NCI-H526 (cell line): ENCODE results near the gene AVL9.
"Not testable (repeated sequence)": the region's sequence is repeated elsewhere in the genome, so short reads cannot be mapped to it uniquely, and the experiment has no call there.

Experiments used
- DNase-seq, 2 experiments: peaks; one replicate each; lab custom pipeline; 2025; lab: John Stamatoyannopoulos, UW

The AVL9 gene

DNA sequence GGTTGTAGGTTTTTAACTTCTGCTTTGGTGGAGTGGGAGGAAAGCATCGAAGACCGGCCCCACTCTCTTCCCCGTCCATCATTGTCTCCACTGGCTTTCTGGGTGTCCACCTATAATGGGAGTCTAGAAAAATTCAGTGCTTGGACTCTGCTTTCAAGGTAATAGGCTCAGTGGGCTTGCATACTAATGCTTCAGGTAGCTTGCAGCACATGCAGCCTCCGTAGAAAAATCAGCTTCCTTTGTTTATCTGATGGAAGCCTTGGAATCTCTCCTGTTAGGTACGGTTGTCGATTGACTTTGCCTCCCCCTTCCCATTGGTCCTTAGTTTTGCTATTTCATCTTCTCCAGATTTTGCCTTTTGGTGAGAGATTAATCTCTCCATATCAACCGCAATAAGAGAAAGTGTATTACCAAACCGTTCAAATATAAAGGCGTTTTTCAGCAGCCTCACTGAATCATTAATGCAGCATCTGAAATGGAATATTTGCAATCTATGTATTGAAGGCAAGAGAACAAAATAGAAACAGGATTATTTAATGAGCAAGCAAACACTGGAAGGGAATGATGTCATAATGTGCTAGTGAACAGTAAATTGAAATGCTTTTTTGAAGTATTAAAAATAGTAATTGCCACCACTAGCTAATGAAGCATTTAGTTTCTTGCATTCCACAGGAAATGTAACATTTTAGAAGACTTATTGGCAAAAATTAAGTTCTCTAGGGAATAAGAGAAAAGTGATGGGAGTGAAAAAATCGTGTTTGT, 944 bp downstream of the AVL9 start:
- no peak for DNase-seq

DNA sequence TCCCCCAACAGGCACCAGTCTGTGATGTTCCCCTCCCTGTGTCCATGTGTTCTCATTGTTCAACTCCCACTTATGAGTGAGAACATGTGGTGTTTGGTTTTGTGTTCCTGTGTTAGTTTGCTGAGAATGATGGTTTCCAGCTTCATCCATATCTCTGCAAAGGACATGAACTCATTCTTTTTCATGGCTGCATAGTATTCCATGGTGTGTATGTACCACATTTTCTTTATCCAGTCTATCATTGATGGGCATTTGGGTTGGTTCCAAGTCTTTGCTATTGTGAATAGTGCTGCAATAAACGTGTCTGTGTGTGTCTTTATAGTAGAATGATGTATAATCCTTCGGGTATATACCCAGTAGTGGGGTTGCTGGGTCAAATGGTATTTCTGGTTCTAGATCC, 4.5 kb downstream of the AVL9 start:
- DNase-seq, result not testable (repeated sequence)

DNA sequence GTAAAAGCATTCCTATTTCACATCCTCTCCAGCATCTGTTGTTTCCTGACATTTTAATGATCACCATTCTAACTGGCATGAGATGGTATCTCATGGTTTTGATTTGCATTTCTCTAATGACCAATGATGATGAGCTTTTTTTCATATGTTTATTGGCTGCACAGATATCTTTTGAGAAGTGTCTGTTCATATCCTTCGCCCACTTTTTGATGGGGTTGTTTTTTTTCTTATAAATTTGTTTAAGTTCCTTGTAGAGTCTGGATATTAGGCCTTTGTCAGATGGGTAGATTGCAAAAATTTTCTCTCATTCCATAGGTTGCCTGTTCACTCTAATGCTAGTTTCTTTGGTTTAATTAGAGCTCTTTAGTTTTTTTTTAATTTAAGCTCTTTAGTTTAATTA, 4.9 kb downstream of the AVL9 start:
- not testable (repeated sequence) for DNase-seq

DNA sequence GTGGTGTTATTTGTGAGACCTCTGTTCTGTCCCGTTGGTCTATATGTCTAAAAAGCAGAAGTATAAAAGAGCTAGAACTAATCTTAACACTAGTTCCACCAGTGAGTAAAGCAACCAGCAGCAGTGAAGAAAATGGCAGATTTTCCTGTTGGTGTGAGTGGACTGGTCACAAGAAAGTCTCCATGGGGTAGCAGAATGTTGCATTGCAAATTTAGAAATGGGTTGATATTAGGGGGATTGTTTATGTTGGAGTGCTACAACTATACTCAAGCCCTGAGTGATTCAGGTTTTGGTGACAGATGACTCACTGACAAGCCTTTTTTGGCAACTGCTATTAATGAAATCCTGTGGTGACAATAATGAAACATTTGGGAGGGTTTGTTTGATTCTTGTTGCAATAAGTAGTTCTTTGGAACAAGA, 5.6 kb downstream of the AVL9 start:
- DNase-seq, result no peak

DNA sequence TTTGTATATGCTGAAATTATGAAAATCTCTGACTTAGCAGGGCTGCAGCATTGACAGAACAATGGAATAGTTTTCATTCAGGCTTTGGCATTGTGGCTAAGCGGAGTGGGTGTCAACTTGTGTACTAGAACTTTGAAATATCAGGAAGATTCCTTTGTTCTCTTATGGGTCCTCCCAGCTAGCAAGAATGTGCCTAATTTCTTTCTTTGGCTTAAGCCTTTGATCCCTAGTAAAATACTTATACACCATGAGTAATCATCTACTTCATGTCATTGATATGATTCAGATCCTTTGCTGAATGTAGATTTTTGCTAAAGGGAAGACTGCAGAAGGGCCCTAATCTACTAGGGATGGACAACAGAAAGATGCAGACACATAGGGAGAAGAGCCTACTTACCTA, 6.2 kb downstream of the AVL9 start:
- no peak for DNase-seq

DNA sequence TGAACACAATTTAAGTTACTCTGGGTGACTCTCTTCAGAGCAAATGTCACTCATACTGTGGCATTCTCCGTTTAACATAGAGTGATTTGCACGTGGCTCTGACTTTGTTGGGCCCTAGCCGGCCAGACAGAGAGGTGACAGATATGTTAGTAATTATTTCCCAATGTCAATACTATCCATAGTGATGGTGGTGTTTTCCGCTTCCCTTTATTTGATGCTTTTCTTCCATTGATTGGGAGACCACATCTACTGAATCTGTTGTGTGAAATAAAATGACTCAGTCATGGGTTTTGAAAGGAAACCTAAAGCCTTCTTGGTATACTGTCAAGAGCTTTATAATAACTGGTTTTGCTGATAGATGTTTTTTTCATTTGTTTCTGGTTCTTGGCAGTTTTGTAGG, 7.4 kb downstream of the AVL9 start:
- DNase-seq, result no peak

DNA sequence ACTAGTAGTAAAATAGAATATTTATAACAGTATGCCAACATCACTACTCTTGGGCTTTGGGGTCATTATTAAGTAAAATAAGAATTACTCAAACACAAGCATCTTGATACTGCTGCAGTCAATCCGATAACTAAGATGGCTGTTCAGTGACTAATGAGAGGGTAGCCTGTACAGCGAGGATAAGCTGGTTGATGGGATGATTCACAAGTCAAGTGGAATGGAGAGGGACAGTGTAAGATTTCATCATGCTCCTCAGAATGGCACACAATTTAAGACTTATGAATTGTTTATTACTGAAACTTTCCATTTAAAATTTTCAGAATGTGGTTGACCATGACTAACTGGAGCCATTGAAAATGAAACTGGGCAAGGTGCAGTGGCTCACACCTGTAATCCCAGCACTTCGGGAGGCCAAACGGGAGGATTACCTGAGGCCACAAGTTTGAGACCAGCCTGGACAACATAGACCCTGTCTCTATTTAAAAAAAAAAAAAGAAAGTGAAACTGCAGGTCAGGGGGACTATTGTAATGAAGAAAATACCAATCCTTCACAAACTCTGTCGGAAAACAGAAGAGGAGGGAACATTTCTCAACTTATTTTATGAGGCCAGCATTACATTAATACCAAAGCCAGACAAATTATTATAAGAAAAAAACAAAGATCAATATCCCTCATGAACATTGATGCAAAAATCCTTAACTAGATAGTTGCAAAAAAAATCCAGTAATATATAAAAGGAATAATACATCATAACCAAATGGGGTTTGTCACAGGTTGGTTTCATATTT, 11.2 kb downstream of the AVL9 start:
- DNase-seq, result no peak

DNA sequence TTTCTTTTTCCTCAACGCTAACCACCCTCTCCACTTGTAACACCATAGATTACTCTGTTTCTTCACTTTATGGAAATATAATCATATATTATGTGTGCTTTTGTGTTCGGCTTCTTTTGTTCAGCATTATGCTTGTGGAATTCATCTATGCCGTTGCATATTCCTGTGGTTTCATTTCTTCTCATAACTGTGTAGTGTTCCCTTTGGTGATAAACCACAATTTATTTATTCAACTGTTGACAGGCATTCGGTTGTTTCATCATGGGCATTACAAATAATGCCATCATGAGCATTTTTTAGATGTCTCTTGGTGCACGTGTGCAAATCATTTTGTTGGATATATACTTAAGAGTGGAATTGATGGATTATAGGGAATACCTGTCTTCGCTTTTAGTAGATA, 12.1 kb downstream of the AVL9 start:
- no peak for DNase-seq

DNA sequence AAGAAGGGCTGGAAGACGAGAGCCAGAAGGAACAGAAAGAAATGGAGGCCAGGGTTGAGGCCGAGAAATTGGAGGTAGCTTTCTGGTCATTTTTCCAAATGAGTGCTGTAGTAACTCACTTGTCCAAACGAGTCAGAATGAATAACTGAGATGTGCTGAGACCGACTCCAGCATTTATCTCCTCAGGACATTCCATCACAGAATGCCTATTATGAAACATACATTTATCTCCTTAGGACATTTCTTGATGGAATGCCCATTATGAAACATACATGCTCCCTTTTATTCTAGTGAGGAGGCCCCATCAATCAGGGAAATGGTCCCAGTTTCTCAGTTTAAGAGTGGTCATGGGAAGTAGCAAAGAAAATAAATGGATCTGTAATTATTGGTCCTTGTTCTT, 16.5 kb downstream of the AVL9 start:
- DNase-seq, result no peak

DNA sequence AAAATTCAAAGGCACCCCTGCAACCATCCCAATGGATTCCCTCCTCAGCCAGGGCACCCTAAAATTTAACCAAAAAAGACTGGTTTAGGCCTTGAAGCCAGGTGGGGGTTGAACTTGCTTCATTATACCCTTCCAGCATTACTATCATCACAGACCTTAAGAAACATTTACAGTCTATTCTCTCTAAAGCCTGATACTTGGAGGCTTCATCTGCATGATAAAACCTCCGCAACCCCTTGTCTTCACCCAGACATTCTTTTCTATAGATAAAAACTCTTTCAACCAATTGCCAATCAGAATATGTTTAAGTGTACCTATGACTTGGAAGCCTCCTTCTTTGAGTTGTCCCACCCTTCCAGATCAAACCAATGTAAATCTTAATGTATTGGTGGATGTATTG, 17.9 kb downstream of the AVL9 start:
- no peak for DNase-seq

DNA sequence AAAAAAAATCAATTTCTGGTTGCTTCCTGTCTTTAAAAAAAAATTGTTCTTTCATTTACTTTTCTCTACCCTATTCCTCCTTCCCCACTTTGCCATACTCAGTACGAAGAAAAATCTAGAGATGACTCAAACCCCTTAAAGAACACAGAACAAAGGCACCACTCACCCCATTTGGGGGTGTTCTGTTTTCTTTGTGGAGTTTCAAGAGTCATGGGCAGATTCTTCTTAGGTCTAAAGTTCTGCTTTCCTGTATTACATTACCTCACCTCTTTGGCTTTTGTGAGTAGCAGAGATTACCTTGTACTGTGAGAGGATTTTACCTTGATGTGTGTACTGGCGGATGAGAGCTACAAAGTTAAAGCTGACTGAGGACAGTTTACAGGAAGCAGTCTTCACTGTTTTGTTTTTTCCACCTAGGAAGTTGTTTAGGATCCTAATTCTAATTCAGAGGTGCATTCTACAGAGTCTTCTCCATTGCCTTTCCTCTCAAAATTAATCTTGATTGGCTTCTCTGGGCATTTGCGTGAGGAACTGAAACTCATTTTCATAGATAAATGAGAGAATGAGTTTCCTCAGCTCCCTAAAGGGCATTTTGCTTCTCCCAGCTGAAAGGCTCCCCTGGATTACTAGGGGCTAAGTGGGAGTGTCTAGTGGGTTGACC, 20.7 kb downstream of the AVL9 start:
- DNase-seq, result no peak

DNA sequence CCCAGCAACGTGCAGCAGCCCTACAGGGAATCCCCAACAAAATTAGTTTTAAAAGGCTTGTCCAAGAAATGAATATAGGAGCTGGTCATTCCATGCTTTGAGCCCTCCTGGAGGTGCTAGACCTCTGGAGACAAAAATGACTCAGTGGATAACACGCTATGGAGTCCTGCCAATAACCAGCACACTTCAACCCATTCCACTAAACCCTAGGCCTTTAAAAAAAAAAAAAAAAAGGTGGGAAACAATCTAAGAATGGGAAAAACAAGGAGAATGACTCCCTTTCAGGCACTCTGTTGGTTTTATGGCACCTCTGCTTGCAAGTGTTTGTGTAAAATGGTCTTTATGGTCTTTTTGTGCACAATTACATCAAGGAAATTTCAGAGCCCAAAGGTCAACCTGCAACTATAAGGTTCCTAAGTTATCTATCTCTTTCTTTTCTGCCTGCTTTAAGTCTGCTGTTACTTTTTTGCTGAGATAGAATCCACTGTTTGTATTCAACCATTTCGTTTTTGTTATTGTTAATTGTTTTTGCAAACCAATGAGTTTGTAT, 21.3 kb downstream of the AVL9 start:
- no peak for DNase-seq

DNA sequence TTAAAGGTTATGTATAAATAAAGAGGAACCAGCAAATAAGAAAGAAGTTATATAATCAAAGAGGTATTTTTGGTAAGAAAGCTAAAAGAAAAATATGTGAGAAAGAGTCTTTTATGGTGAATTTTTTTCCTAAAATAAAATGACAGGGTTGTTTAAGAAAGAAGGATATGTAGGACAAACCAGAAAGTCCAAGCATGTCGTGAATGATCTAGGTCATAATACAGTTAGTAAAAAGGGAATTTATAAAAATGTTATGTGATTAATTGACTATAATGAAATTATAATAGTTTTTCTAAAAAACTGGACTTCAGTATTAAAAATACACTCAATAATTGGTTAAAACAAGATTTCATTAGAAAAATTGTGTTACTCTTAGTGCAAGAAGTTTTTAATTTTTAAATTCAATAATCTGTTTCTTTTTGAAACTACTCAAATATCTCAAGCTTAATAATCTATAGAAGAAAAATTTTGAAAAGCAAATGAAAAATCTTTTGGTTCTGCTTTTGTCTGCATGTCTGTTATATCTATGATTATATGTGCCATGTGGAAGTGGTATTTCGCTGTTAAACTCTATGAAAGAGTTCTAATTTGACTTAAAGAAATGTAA, 23.3 kb downstream of the AVL9 start:
- DNase-seq, result peak; percentile 18 to 43

DNA sequence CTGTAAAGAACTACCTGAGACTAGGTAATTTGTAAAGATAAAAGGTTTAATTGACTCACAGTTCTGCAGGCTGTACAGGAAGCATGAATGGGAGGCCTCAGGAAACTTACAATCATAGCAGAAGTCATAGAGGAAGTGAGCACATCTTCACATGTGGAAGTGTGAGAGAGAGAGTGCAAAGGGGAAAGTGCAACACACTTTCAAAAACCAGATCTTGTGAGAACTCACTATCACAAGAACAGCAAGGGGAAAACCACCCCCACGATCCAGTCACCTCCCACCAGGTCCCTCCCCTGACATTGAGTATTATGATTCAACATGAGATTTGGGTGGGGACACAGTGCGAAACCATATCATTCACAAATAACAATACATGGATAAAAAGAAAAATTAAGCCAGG, 24.5 kb downstream of the AVL9 start:
- DNase-seq, result no peak

DNA sequence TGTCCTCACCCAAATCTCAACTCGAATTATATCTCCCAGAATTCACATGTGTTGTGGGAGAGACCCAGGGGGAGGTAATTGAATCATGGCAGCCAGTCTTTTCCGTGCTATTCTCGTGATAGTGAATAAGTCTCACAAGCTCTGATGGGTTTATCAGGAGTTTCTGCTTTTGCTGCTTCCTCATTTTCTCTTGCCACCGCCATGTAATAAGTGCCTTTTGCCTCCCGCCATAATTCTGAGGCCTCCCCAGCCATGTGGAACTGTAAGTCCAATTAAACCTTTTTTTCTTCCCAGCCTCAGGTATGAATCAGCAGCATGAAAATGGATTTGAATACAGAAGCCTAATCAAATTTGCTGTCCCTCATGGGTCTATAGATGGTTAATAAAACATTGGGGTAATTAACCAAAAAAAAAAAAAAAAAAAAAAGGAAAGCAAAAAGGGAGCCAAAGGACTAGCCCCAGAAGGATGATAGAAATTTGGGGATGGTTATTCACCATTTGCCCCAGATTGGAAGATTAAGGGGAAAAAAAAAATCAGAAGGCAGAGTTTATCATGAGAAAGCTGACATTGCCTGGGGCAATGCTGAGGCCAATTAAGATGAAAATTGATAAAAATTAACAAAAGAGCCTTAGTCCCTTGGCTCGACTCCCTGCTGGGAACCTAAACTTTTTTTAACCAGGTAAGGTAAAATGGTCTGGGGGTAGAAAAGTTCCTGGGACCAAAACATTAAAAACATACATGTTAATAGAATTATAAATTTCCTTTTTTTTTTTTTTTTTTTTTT, 27.6 kb downstream of the AVL9 start:
- no peak for DNase-seq

DNA sequence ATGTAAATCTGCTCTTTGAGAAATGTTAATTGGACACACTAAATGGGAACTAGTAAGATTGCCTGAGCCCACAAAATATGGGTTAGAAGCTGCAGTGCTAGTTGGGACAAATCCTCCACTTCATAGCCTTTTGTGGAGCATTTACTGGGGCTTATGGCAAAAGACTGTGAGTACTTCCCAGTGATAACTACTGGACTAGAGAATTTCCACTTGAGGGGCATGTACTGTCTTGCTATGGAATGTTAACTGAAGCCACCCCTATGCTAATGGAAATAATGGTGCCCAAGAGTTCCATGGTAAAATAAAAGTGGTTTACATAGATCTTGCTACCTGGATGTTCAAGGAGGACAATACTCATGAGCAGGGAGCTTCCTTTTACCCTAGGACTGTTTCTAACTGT, 29.3 kb downstream of the AVL9 start:
- no peak for DNase-seq

DNA sequence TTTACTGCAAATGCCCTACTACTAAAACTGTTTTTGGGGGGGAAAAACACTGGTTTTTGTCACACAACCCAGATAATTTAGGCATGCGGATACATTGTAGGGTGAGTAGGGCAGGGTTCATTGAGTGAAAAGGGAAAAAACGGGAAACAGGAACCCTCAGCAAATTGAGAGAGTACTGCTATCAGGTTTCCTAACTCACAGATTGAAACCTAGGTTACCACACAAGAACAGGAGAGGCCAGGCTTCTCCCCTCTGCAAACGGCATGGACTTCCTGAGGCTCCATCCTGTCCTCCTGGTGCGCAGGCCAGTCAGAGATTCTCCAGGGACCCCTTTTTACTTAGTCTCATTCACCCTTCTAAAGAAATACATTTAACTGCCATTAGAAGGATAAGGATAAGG, 30.6 kb downstream of the AVL9 start:
- no peak for DNase-seq

DNA sequence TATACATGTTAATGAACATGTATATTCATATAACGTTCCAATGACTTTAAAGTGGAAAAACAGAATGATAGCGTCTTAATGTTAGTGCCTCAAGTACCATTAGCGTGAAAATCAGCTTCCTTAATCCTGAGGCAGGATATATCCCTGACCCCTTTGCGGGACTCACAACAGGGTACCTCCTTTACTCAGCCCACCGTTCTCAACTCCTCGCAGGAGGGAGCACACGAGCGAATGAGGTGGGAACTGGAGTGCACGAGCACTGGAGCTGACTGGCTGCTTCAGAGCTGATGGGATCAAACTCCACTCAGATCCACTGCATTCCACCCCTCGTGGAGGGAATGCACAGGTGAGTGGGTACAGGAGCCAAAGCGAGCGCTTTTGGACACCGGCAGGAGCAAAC, 36.1 kb downstream of the AVL9 start:
- no peak for DNase-seq

DNA sequence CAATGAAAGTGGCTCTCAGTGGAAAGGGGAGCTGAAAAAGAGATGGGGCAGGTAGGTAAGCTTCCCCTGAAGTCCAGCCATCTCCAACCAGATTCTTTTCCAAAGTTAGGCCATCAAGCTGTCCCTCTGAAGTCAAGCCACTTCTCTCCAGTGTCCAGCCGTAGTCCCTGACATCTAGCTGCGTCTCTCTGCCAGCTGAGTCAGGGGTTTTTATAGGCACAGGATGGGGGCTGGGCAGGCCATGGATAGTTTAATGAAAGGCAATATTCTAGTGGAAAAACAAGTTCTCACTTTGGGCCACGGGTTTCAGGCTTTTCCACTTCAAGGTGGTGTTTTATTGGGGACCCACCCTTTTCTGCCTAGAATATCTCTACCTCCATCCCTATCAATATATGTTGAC, 36.8 kb downstream of the AVL9 start:
- DNase-seq, result no peak

DNA sequence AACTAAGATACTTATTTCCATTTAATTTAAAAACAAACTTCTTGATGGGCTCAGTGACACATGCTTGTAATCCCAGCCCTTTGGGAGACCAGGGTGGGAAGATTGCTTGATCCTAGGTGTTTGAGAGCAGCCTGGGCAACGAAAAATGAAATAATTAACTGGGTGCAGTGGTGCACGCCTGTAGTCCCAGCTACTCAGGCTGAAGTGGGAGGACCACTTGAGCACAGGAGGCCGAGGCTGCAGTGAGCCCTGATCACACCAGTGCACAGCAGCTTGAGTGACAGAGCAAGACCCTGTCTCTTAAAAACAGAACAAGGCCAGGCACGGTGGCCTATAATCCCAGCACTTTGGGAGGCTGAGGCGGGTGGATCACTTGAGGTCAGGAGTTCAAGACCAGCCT, 37.4 kb downstream of the AVL9 start:
- no peak for DNase-seq

DNA sequence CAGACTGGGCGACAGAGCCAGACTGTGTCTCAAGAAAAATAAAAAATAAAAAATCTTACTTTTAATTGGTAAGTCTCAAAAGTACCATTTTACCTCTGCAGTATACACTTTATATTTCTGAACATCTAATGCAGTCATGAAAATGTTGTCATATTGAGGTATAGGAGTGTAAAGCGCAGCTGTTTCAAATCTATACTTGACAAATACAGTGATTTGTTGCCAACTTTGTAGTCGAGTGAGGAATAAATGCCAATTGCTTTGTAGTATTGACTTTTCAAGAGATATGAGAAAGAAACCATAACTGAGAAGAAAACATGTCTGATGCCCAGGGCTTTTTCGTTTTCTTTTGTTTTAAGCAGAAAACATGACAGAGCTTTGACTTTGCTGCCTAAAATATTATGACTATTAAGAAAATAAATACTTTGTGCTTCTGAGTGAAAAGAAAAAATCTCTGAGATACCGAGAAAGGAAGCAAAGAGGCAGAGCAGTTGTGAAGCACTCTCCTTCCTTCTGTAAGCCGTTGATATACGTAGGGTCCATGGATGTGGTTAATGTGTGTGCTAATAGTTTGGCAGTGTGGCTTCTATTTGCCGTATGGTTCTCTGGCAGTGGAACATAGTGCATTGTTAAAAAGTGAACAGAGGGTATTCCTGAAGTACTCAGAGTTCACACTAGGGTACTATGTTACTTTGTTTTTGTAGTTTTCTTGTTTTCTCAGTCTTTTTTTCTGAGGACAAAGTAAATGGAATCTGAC, 38.2 kb downstream of the AVL9 start:
- no peak for DNase-seq
